Measurements from ENCODE around the gene USE1.

DNA sequence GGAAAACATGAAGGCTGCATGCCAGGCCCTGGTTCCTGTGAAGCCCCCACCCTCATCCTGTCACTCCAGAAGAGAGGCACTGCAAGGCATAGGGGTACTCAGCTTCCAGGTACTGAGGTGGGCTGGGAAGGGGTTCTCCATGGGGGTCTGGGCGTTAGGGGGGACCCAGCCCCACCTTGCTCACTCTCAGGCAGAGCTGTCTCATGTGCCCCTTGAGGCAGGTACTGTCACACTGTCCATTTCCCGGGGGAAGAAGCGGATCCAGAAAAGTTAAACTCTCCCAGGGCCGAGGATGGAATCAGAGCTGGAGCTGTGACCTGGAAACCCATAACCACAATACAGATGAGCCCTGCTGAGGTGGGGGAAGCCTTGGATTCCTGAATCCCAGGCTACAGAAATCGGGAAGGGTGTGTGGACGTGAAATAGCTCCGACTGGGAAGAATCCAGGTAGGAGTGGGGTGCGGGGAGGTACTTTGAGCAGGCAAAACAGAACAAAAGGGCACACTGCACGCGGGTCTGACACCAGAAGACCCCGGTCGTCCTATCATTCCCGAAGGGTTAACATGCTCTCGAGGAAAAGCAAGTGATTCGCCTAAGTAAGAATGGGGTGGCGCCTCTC is 540 bp upstream of the USE1 start:
- TF ChIP-seq, protein P1, sequence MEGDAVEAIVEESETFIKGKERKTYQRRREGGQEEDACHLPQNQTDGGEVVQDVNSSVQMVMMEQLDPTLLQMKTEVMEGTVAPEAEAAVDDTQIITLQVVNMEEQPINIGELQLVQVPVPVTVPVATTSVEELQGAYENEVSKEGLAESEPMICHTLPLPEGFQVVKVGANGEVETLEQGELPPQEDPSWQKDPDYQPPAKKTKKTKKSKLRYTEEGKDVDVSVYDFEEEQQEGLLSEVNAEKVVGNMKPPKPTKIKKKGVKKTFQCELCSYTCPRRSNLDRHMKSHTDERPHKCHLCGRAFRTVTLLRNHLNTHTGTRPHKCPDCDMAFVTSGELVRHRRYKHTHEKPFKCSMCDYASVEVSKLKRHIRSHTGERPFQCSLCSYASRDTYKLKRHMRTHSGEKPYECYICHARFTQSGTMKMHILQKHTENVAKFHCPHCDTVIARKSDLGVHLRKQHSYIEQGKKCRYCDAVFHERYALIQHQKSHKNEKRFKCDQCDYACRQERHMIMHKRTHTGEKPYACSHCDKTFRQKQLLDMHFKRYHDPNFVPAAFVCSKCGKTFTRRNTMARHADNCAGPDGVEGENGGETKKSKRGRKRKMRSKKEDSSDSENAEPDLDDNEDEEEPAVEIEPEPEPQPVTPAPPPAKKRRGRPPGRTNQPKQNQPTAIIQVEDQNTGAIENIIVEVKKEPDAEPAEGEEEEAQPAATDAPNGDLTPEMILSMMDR (IDR thresholded peaks at IDR 0.05): no peak
- TF ChIP-seq POLR2A (IDR thresholded peaks at IDR 0.05) (no peak), POLR2AphosphoS5 (IDR thresholded peaks at IDR 0.05) (no peak)

All from prostate gland (tissue), 2 donors.